Spleen (tissue), 11 donors: ENCODE results near the gene SOWAHA. TPM values are rescaled to one million over a fixed set of nuclear protein-coding genes. Genes with fewer than 3 reads are reported as not detected.

ENCODE experiments used
- DNase-seq: peaks from one replicate; pipeline ENCODE4 v3.0.0-alpha.2; 2020
- H3K27ac ChIP-seq, 8 donors: fragments of 200-600 bp; sonication (generic) in 7 of 8; 1 replicate in 4 of 8; 2 replicates in 4 of 8; pipeline versions ENCODE4 v1.5.0 to v1.8.0; 2016 to 2021; ENCODE audit warnings: inconsistent platforms in 4 of 8, mild to moderate bottlenecking in 4 of 8, moderate library complexity in 1 of 8
- H3K27me3 ChIP-seq, 7 donors: fragments of 200-600 bp; sonication (generic) in 6 of 7; replicated peaks in 1 of 7; 1 replicate in 4 of 7; 2 replicates in 3 of 7; pipeline versions ENCODE4 v1.5.0 to v1.8.0; 2016 to 2021; ENCODE audit warnings: inconsistent platforms in 3 of 7, mild to moderate bottlenecking in 1 of 7
- H3K36me3 ChIP-seq, 6 donors: fragments of 200-600 bp; sonication (generic) in 5 of 6; 1 replicate in 4 of 6; 2 replicates in 2 of 6; pipeline versions ENCODE4 v1.5.0 to v1.8.0; 2016 to 2021; ENCODE audit warnings: inconsistent platforms in 2 of 6
- H3K4me1 ChIP-seq, 6 donors: fragments of 200-600 bp; sonication (generic) in 5 of 6; 1 replicate in 3 of 6; 2 replicates in 3 of 6; pipeline versions ENCODE4 v1.5.0 to v1.8.0; 2016 to 2021; ENCODE audit warnings: inconsistent platforms in 3 of 6
- H3K4me3 ChIP-seq, 8 donors: fragments of 200-600 bp; sonication (generic) in 7 of 8; 1 replicate in 4 of 8; 2 replicates in 4 of 8; pipeline versions ENCODE4 v1.5.0 to v1.8.0; 2016 to 2021; ENCODE audit warnings: inconsistent platforms in 4 of 8, mild to moderate bottlenecking in 4 of 8, moderate library complexity in 2 of 8
- H3K9me3 ChIP-seq, 8 donors: fragments of 200-600 bp; sonication (generic) in 7 of 8; 1 replicate in 4 of 8; 2 replicates in 4 of 8; pipeline versions ENCODE4 v1.5.0 to v1.8.0; 2016 to 2021; ENCODE audit warnings: inconsistent platforms in 4 of 8
- POLR2A ChIP-seq, 3 donors: fragments of 450-650 bp; IDR thresholded peaks; one replicate each; pipeline ENCODE4 v1.5.1; 2017; ENCODE audit warnings: antibody characterized with exemption in 3 of 3, mild to moderate bottlenecking in 1 of 3
- POLR2AphosphoS5 ChIP-seq, 3 donors: sonication (generic); formaldehyde crosslinking; IDR thresholded peaks; one replicate each; pipeline ENCODE4 v1.5.1; 2017; ENCODE audit warnings: antibody characterized with exemption in 3 of 3
- WGBS, 5 donors: extraction: QIAGEN DNeasy Blood & Tissue Kit in 3 of 5; methylation state at CpG; one replicate each; pipeline versions ENCODE4 v1.1.5 to v1.1.7; 2013 to 2018; 5-methylcytosine and 5-hydroxymethylcytosine counted together
- intact Hi-C: fragments of 100-400 bp; cut with DNase I; formaldehyde crosslinking; loops from one replicate; pipeline ENCODE4 v1.15.0; 2023; ENCODE audit warnings: low total_unique reads
- polyA plus RNA-seq, 3 donors: library from polyadenylated mRNA; stranded (reverse); fragments of 200-250 nt; gene quantifications; one replicate each; pipeline ENCODE4 v1.2.1, GENCODE V29; 2013
- total RNA-seq, 7 donors: library from RNA; depleted of rRNA in 3 of 7; stranded (reverse); fragments of >200 nt in 3 of 7; fragmentation: NEBNext Ultra II Directional in 4 of 7; extraction: Animal tissue kit (Norgen Biotek cat#: 25700) in 4 of 7; gene quantifications; one replicate each; pipeline versions ENCODE4 v1.1.0 to v1.2.1, GENCODE V29; 2016 to 2021
- TF ChIP-seq, protein P1 (sequence below), 11 experiments: fragments of 200-600 bp in 7 of 11; fragments of 450-650 bp in 4 of 11; sonication (generic) in 4 of 11; IDR thresholded peaks in 8 of 11; conservative IDR thresholded peaks in 3 of 11; 1 replicate in 7 of 11; 2 replicates in 4 of 11; pipeline versions ENCODE4 v1.4.0 to v1.8.0; 2016 to 2021; ENCODE audit warnings: antibody characterized with exemption in 11 of 11, inconsistent platforms in 4 of 11, mild to moderate bottlenecking in 1 of 11
- donor health status: healthy with polysubstance abuse.
- donor health status: DM: no; HTN: no; CAD: no; lungs with moderate emphysema.
- donor health status: DM: no; HTN: no; CAD: no.
- donor health status: Bipolar disorder and iron deficiency.
- donor health status: healthy.
- donor health status: DM: no; HTN: no; CAD: no.
- donor health status: DM: yes; HTN: yes; CAD: no.

Gene SOWAHA
- total and polyA plus RNA-seq, 10 donors = 0.03 to 0.56 (median 0.24) TPM; not detected in 7

DNA sequence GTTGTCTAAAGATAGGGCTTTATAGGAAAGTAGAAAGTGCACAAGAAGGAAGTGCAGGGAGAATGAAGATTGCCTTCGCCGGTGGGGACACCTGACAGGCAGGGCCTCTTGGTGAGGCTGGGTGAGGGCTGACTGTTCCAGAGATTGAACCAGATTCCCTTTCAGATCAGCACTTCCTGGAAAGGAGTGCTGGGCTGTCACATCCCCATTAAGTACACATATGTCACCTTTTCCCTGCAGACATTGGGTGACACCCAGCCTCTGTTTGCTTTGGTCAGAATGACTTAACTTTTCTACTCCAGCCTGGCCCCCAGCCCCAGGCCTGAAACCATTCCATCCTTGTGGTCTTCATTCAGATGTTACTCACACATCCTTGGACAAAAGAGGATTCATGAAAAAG, 24.8 kb downstream of the SOWAHA start:
- H3K4me1 ChIP-seq = peaks cover 0 to 10% (median 0%) of the 10 kb centered on the region in 6 donors
- WGBS, 5 donors = 65 to 97% (median 76%) methylated on average over 2 of the region's 2 CpGs
- H3K9me3 ChIP-seq = no peaks in the 10 kb centered on the region
- TF ChIP-seq POLR2A (IDR thresholded peaks at IDR 0.05) = no peak
- no peak for TF ChIP-seq POLR2AphosphoS5 (IDR thresholded peaks at IDR 0.05)
- TF ChIP-seq, protein P1, sequence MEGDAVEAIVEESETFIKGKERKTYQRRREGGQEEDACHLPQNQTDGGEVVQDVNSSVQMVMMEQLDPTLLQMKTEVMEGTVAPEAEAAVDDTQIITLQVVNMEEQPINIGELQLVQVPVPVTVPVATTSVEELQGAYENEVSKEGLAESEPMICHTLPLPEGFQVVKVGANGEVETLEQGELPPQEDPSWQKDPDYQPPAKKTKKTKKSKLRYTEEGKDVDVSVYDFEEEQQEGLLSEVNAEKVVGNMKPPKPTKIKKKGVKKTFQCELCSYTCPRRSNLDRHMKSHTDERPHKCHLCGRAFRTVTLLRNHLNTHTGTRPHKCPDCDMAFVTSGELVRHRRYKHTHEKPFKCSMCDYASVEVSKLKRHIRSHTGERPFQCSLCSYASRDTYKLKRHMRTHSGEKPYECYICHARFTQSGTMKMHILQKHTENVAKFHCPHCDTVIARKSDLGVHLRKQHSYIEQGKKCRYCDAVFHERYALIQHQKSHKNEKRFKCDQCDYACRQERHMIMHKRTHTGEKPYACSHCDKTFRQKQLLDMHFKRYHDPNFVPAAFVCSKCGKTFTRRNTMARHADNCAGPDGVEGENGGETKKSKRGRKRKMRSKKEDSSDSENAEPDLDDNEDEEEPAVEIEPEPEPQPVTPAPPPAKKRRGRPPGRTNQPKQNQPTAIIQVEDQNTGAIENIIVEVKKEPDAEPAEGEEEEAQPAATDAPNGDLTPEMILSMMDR (IDR thresholded peaks at IDR 0.05 in 8 of 11, conservative IDR thresholded peaks at IDR 0.05 in 3 of 11) = no peak
- DNase-seq = no peak
- no peak overlapping the region for H3K27ac ChIP-seq
- no peaks in the 10 kb centered on the region for H3K27me3 ChIP-seq
- no peak overlapping the region for H3K4me3 ChIP-seq
- H3K36me3 ChIP-seq = no peaks in the 10 kb centered on the region
- intact Hi-C loops = no loop called here

DNA sequence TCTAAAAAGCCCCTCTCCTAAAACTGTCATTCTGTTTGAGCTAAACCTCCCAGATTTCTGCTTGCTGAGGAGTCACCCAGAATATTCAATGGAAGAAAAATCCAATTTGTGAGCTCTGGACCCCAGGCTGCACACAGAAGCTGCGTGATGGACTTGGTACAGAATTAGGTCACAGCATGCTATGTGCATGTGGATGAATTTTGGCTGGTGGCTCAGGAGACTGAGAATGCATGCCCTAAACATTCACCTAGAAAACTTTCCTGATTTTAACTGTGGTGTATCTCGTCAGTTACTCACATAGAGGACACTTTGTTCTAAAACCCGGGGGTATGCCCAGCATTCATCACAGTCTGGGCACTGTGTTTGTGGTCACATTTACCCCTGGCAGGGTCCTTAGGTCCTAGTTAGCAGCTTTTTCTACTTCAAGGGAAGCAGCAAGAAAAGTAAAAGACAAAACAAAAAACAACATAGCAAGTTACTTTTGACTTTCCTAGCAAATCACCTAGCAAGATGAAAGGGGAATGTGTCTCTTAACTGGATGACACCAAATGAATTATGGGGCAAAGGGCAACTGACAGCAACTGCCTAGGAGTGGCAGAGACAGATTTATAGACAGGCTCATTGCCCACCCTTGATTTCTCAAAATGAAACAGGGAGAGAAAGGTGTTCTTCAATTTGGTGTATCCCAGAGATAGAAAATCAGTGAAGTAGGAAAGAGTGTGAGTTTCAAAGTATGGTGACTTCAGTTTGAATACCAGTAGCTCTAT, 25.6 kb downstream of the SOWAHA start:
- Histone ChIP-seq H3K4me3 (no peak overlapping the region), H3K4me1 (peaks cover 0 to 10% (median 0%) of the 10 kb centered on the region in 6 donors), H3K9me3 (no peaks in the 10 kb centered on the region), H3K27me3 (no peaks in the 10 kb centered on the region), H3K27ac (no peak overlapping the region), H3K36me3 (no peaks in the 10 kb centered on the region)
- intact Hi-C loops = no loop called here
- WGBS, 5 donors = 59 to 89% (median 86%) methylated on average over 3 of the region's 3 CpGs
- no peak for DNase-seq
- TF ChIP-seq POLR2AphosphoS5 (IDR thresholded peaks at IDR 0.05) (no peak), POLR2A (IDR thresholded peaks at IDR 0.05) (no peak)
- TF ChIP-seq, protein P1 (IDR thresholded peaks at IDR 0.05 in 8 of 11, conservative IDR thresholded peaks at IDR 0.05 in 3 of 11) = no peak

DNA sequence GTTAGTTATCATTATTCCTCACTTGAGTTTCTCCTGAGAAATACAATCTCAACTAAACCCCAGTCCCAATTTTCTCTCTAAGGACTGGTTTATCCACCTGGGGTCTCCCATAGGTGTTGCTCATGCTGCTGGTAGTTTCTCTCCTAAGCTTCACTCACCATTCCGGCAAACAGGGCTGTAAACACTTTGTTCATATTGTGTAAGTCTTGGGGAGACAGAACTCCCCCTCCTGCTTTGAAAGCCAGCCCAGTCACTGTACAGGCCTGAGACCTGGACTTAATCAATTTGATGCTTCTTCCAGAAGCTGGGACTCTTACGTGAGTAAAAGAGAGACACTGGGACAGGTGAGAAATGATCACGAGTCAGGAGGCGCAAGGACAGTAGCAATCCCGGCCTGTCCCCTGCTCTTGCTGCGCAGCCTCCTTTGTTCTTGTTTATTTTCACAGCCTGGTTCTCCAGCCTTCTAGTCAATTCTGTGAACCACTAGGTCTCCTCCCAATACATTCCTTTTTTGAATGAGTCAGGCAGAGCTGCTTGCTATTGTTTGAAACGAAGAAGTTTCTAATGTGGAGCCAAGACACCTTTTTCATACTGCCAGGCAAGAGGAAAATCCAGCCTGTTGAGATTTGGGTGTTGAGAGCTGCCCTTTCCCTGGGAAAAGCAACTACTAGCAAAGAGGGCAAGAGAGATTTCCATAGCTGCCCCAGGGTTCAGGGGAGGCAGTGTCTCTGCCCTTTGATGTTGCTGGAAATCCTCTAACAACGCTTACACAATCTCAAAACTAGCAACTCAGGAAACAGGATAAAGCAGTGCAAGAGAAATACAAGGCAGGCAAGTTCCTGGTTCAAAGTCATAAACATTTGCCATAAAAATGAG, 26.6 kb downstream of the SOWAHA start:
- no peaks in the 10 kb centered on the region for H3K9me3 ChIP-seq
- H3K4me3 ChIP-seq = no peak overlapping the region
- no peaks in the 10 kb centered on the region for H3K27me3 ChIP-seq
- 79 to 85% (median 84%) methylated on average over 8 of the region's 8 CpGs for WGBS, 5 donors
- peak overlapping the region in 1 of 8 donors; percentile 48 for H3K27ac ChIP-seq
- H3K36me3 ChIP-seq = no peaks in the 10 kb centered on the region
- TF ChIP-seq, protein P1 (IDR thresholded peaks at IDR 0.05 in 8 of 11, conservative IDR thresholded peaks at IDR 0.05 in 3 of 11) = no peak
- TF ChIP-seq POLR2A (IDR thresholded peaks at IDR 0.05) = no peak
- no peak for TF ChIP-seq POLR2AphosphoS5 (IDR thresholded peaks at IDR 0.05)
- intact Hi-C loops = no loop called here
- peaks cover 0 to 10% (median 0%) of the 10 kb centered on the region in 6 donors for H3K4me1 ChIP-seq
- DNase-seq = no peak

DNA sequence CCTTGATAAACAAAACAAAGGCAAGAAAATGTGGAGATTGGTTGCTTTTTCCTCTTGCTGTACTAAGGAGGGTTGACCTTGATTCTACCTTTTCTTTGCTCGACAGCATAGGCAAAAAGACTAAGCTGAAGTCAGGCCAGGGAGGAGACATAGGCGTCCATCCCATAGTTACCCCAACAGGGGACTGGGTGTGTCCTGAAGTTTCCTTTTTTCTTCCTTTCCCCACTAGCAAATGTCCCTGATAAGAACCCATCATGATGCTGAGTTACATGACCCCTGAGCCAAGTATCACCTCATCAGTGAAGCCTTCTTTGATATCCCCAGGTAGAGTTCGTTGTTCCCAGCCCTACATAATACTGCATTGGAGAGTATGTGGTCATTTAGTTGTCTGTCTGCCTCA, 27.2 kb downstream of the SOWAHA start:
- DNase-seq = no peak
- no peaks in the 10 kb centered on the region for H3K9me3 ChIP-seq

More for the DNA sequence above, 27.2 kb downstream of the SOWAHA start:
- Histone ChIP-seq H3K4me3 (no peak overlapping the region), H3K4me1 (peaks cover 0 to 10% (median 0%) of the 10 kb centered on the region in 6 donors), H3K36me3 (no peaks in the 10 kb centered on the region), H3K27me3 (no peaks in the 10 kb centered on the region), H3K27ac (peak overlapping the region in 1 of 8 donors; percentile 48)
- intact Hi-C loops = no loop called here
- WGBS, 5 donors = 68 to 82% (median 77%) methylated on average over 3 of the region's 3 CpGs
- no peak for TF ChIP-seq POLR2AphosphoS5 (IDR thresholded peaks at IDR 0.05)
- TF ChIP-seq, protein P1 (IDR thresholded peaks at IDR 0.05 in 8 of 11, conservative IDR thresholded peaks at IDR 0.05 in 3 of 11) = no peak
